Heart right ventricle (tissue), 16 donors: ENCODE data around the gene ADAM21. TPM values are rescaled to one million over a fixed set of nuclear protein-coding genes. Genes with fewer than 3 reads are reported as not detected.
A peak's percentile ranks its signal among the peaks of the same experiment; 100 is the strongest.
"Not testable (repeated sequence)": the region's sequence is repeated elsewhere in the genome, so short reads cannot be mapped to it uniquely, and the experiment has no call there.

Experiments used
- ATAC-seq, 8 donors: fragments of 200-7000 bp; cut with Tn5 transposase; one replicate each; pipeline ENCODE4 v1.9.1; 2020; ENCODE audit warnings: mild to moderate bottlenecking in 8 of 8, moderate library complexity in 8 of 8, moderate number of reproducible peaks in 1 of 8
- DNase-seq, 2 donors: peaks; one replicate each; pipeline ENCODE4 v3.0.0-alpha.2; 2020
- H3K27ac ChIP-seq, 10 donors: fragments of 200-600 bp; sonication (generic) in 2 of 10; one replicate each; pipeline versions ENCODE4 v1.5.0 to v1.8.0; 2020 to 2022; ENCODE audit warnings: mild to moderate bottlenecking in 3 of 10
- H3K27me3 ChIP-seq, 7 donors: fragments of 200-600 bp; one replicate each; pipeline ENCODE4 v1.8.0; 2021 to 2022; ENCODE audit warnings: mild to moderate bottlenecking in 2 of 7
- H3K36me3 ChIP-seq, 9 donors: fragments of 200-600 bp; sonication (generic) in 1 of 9; one replicate each; pipeline versions ENCODE4 v1.5.0 to v1.8.0; 2020 to 2022; ENCODE audit warnings: mild to moderate bottlenecking in 2 of 9
- H3K4me1 ChIP-seq, 9 donors: fragments of 200-600 bp; sonication (generic) in 1 of 9; one replicate each; pipeline versions ENCODE4 v1.5.0 to v1.8.0; 2020 to 2022; ENCODE audit warnings: mild to moderate bottlenecking in 4 of 9
- H3K4me3 ChIP-seq, 10 donors: fragments of 200-600 bp; sonication (generic) in 2 of 10; one replicate each; pipeline versions ENCODE4 v1.5.0 to v1.8.0; 2020 to 2022; ENCODE audit warnings: mild to moderate bottlenecking in 7 of 10, moderate library complexity in 2 of 10
- H3K9me3 ChIP-seq, 11 donors: fragments of 200-600 bp in 10 of 11; sonication (generic) in 2 of 11; one replicate each; pipeline versions ENCODE4 v1.5.0 to v1.8.0; 2013 to 2022; ENCODE audit warnings: mild to moderate bottlenecking in 2 of 11, control low read depth in 1 of 11, moderate library complexity in 1 of 11
- WGBS, 2 donors: extraction: QIAGEN DNeasy Blood & Tissue Kit; methylation state at CpG; one replicate each; pipeline ENCODE4 v1.1.7; 2013; ENCODE audit warnings: inconsistent platforms in 1 of 2; 5-methylcytosine and 5-hydroxymethylcytosine counted together
- intact Hi-C, 10 donors: fragments of 100-400 bp; cut with DNase I; formaldehyde crosslinking; loops; one replicate each; pipeline versions ENCODE4 v1.11.1 to v1.14.2; 2022
- polyA plus RNA-seq, 2 donors: library from polyadenylated mRNA; stranded (reverse); fragments of 200-250 nt; gene quantifications; one replicate each; pipeline ENCODE4 v1.2.3, GENCODE V29; 2013
- total RNA-seq, 10 donors: library from RNA; stranded (reverse); fragmentation: NEBNext Ultra II Directional in 3 of 10; extraction: Animal tissue kit (Norgen Biotek cat#: 25700) in 3 of 10; gene quantifications; one replicate each; pipeline versions ENCODE4 v1.2.1 to v1.2.4, GENCODE V29; 2021 to 2023
- TF ChIP-seq, protein P1 (sequence below), 9 donors: fragments of 200-600 bp; sonication (generic) in 2 of 9; IDR thresholded peaks; one replicate each; pipeline versions ENCODE4 v1.5.0 to v1.8.0; 2021 to 2022; ENCODE audit warnings: antibody characterized with exemption in 9 of 9, mild to moderate bottlenecking in 5 of 9, moderate library complexity in 1 of 9
- donor health status: Arrhythmogenic right ventricular cardiomyopathy.
- donor health status: ischemic (EF 13 %, LVEDD 7.1; RV severe dilation, severe dysfunction).
- donor health status: healthy with polysubstance abuse.
- donor health status: DM: no; HTN: yes; CAD: no.
- donor health status: DM: no; HTN: no; CAD: no.
- donor health status: ischemic (EF 25% LVEDD 6.9; RV normal size, moderate dysfunction).
- donor health status: ischemic (EF 25% LVEDD 5.7; RV mildly dilated, moderate dysfunction).
- donor health status: healthy.
- donor health status: DM: yes; HTN: yes; CAD: no.
- donor health status: Ischemic cardiomyopathy.
- donor health status: ischemic (EF 35%, LVEDD 5.7; RV mildly dilated, moderate dysfunction).
- donor health status: nonischemic (EF 11% LVEDD 7.7; RV severe dilation, severe dysfunction).
- donor health status: DM: yes; HTN: yes; CAD: no.
- donor health status: PGD.
- donor health status: ischemic (EF 29% LVEDD 5.4; RV normal size, mild dysfunction).
- donor health status: nonischemic (EF 23%, LVEDD 6.1; RV moderate dilation, normal function).

ADAM21 gene
- total and polyA plus RNA-seq, 12 donors: 0.10 to 0.31 (median 0.23) TPM; not detected in 4

DNA sequence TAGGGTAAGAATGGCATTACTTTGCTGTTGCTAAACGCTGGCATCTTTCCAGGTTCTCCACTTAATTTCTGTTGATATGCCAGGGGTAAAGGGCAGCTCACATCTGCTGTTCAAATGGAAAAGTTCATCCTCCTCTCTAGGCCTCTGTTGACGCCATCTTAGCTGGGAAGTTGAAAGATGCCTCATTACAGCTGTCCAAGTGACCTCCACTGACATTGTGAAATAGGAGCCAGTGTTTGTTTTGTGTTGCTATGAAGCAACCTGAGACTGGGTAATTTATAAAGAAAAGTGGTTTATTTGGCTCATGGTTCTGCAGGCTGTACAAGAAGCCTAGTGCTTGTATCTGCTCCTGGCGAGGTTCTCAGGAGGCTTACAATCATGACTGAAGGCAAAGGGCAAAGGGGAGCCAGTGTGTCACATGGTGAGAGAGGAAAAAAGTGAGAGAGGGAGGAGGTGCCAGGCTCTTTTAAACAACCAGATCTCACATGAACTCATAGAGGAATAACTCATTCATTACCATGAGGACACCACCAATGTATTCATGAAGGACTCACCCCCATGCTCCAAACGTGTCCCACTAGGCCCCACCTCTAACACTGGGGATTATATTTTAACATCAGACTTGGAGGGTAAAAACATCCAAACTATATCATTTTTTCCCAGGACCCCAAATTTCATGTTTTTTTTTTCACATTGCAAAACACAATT, 3.2 kb upstream of the ADAM21 start:
- TF ChIP-seq, protein P1, sequence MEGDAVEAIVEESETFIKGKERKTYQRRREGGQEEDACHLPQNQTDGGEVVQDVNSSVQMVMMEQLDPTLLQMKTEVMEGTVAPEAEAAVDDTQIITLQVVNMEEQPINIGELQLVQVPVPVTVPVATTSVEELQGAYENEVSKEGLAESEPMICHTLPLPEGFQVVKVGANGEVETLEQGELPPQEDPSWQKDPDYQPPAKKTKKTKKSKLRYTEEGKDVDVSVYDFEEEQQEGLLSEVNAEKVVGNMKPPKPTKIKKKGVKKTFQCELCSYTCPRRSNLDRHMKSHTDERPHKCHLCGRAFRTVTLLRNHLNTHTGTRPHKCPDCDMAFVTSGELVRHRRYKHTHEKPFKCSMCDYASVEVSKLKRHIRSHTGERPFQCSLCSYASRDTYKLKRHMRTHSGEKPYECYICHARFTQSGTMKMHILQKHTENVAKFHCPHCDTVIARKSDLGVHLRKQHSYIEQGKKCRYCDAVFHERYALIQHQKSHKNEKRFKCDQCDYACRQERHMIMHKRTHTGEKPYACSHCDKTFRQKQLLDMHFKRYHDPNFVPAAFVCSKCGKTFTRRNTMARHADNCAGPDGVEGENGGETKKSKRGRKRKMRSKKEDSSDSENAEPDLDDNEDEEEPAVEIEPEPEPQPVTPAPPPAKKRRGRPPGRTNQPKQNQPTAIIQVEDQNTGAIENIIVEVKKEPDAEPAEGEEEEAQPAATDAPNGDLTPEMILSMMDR (IDR thresholded peaks at IDR 0.05): no peak
- 79 to 84% methylated on average over 4 of the region's 4 CpGs for WGBS, 2 donors
- DNase-seq: no peak
- peak in 1 of 8 donors; percentile 29 for ATAC-seq
- Histone ChIP-seq H3K27ac (no peak overlapping the region), H3K36me3 (no peaks in the 10 kb centered on the region), H3K4me1 (no peaks in the 10 kb centered on the region), H3K4me3 (no peak overlapping the region), H3K27me3 (no peaks in the 10 kb centered on the region), H3K9me3 (peaks cover 0 to 18% (median 0%) of the 10 kb centered on the region in 11 donors)
- intact Hi-C loops: no loop called here

DNA sequence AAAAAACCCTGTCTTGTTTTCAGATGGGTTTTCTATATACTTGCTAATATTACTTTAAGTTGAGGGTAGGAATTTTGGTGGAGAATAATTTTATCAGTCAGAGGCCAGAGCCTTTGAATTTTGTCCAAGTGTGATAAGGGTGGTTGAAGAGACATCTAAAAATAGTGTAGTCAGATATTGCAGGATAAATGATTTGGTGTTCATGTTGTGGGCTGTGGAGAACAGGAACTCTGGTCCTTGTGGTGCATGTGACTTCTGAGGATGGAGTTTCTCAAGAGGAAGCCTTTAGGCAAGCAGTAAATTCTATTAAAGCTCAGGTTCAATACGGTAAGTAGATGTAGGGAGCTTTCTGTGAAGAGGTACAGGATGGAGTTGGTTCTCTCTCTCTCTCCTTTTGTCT, 2.8 kb downstream of the ADAM21 start:
- ATAC-seq: no peak

DNA sequence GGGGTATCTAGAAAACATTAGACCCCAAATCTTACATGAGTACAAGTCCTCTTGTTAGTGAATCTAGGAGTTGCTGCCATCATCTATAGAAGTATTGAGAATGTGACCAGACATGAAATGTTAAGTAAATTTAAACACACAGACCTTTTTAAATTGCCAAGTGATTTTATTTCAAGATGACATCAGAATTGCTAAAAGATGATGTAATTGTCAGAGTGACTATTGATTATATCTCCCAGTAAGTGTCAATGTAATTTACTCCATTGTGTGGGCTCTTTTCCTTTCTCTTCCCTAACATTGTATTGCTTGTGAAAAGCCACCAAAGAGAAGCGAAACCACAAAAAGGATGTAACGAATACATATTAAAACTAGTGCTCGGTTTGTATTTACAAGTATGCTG, 16.8 kb downstream of the ADAM21 start:
- no peak for ATAC-seq
- Histone ChIP-seq H3K4me1 (no peaks in the 10 kb centered on the region), H3K4me3 (no peak overlapping the region), H3K9me3 (no peaks in the 10 kb centered on the region), H3K36me3 (peaks cover 0 to 10% (median 3%) of the 10 kb centered on the region in 9 donors), H3K27me3 (no peaks in the 10 kb centered on the region), H3K27ac (no peak overlapping the region)
- intact Hi-C loops: no loop called here
- 97 to 98% methylated on average over 3 of the region's 3 CpGs for WGBS, 2 donors
- TF ChIP-seq, protein P1 (IDR thresholded peaks at IDR 0.05): no peak
- no peak for DNase-seq

More for the DNA sequence above, 2.8 kb downstream of the ADAM21 start:
- intact Hi-C loops: no loop called here
- peaks cover 0 to 10% (median 0%) of the 10 kb centered on the region in 9 donors for H3K4me1 ChIP-seq
- H3K9me3 ChIP-seq: no peaks in the 10 kb centered on the region
- H3K4me3 ChIP-seq: no peak overlapping the region
- H3K36me3 ChIP-seq: no peaks in the 10 kb centered on the region
- DNase-seq: no peak
- WGBS, 2 donors: 16 to 28% methylated on average over 1 of the region's 1 CpG
- H3K27ac ChIP-seq: no peak overlapping the region
- H3K27me3 ChIP-seq: no peaks in the 10 kb centered on the region
- TF ChIP-seq, protein P1 (IDR thresholded peaks at IDR 0.05): no peak

DNA sequence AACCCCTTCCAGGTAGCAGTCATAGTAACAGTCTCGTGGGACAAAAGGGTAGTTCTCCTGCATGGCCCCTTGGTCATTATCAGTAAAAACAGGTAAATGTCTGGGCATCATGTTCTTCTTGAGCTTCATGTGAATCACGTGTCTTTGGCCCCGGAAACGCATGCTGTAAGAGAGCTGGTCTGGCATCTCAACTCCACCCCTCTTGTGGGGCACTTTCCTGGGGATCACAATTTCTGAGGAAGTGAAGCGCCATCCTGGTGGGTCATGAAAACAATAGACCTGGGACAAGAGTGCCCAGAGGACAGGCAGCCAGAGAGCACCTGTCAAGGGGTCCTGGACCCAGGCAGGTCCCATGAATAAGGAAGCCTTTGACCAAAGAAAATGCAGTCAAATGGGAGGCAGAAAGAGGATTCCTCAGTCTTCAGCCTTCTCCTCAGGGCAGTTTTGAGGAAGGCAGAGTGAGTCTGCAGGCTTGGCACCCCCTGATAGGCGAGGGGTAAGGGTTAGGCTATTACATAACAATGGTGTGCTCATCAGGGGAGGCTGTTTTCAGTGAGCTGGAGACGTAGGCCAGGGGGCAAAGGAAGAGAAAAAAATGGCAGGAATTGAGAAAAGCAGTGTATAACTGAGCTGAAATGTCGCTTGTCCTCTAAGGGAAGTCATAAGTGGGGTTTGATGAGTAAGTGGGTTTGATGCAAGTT, 19.0 kb downstream of the ADAM21 start:
- ATAC-seq, H3K27ac ChIP-seq, H3K4me1 ChIP-seq, DNase-seq, H3K9me3 ChIP-seq, intact Hi-C loops, H3K4me3 ChIP-seq, H3K27me3 ChIP-seq: not testable (repeated sequence)
- H3K36me3 ChIP-seq: peaks cover 0 to 10% (median 3%) of the 10 kb centered on the region in 9 donors
- 86 to 88% methylated on average over 8 of the region's 8 CpGs for WGBS, 2 donors
